Measurements from ENCODE around the gene COG5. TPM values are rescaled to one million over a fixed set of nuclear protein-coding genes. Genes with fewer than 3 reads are reported as not detected.

The COG5 gene
- total RNA-seq, 4 donors from 2014 or later = 39.7 to 143 (median 98.3) TPM

- intact Hi-C loops (cut with DNase I; ENCODE audit: low total_unique reads) = no loop called here
- Histone ChIP-seq H3K36me3 (no peaks in the 10 kb centered on the region), H3K4me3 (no peak overlapping the region), H3K27ac (peak overlapping the region; percentile 67 to 89), H3K4me1 (peaks cover 0 to 14% of the 10 kb centered on the region in 2 donors), H3K27me3 (no peaks in the 10 kb centered on the region), H3K9me3 (no peaks in the 10 kb centered on the region)
- no peak for TF ChIP-seq POLR2A (IDR thresholded peaks at IDR 0.05)
- no peak for TF ChIP-seq CTCF (IDR thresholded peaks at IDR 0.05)
- no peak for DNase-seq
Measured at GRCh38 chr7:107209565-107209964, 354.2 kb downstream of the COG5 start.

GRCh38 chr7:107208563-107208962, 355.2 kb downstream of the COG5 start:
- Histone ChIP-seq H3K4me3 (no peak overlapping the region), H3K27ac (peak overlapping the region; percentile 67 to 89), H3K4me1 (peaks cover 0 to 14% of the 10 kb centered on the region in 2 donors), H3K27me3 (no peaks in the 10 kb centered on the region), H3K9me3 (no peaks in the 10 kb centered on the region), H3K36me3 (no peaks in the 10 kb centered on the region)
- TF ChIP-seq CTCF (IDR thresholded peaks at IDR 0.05) (no peak), POLR2A (IDR thresholded peaks at IDR 0.05) (no peak)
- intact Hi-C loops (cut with DNase I; ENCODE audit: low total_unique reads) = no loop called here
- no peak for DNase-seq

- H3K4me3 ChIP-seq = no peak overlapping the region
- DNase-seq = no peak
- peaks cover 0 to 14% of the 10 kb centered on the region in 2 donors for H3K4me1 ChIP-seq
- H3K27ac ChIP-seq = peak overlapping the region; percentile 67 to 89
- H3K27me3 ChIP-seq = no peaks in the 10 kb centered on the region
- H3K9me3 ChIP-seq = no peaks in the 10 kb centered on the region
- H3K36me3 ChIP-seq = no peaks in the 10 kb centered on the region
- intact Hi-C loops (cut with DNase I; ENCODE audit: low total_unique reads) = no loop called here
- TF ChIP-seq POLR2A (IDR thresholded peaks at IDR 0.05) (no peak), CTCF (IDR thresholded peaks at IDR 0.05) (no peak)
Measured at GRCh38 chr7:107208024-107208521, 355.6 kb downstream of the COG5 start.

GRCh38 chr7:107207459-107207858, 356.3 kb downstream of the COG5 start:
- Histone ChIP-seq H3K4me3 (no peak overlapping the region), H3K27ac (peak overlapping the region; percentile 67 to 89), H3K4me1 (peaks cover 0 to 14% of the 10 kb centered on the region in 2 donors), H3K36me3 (no peaks in the 10 kb centered on the region), H3K27me3 (no peaks in the 10 kb centered on the region), H3K9me3 (no peaks in the 10 kb centered on the region)
- DNase-seq = no peak
- intact Hi-C loops (cut with DNase I; ENCODE audit: low total_unique reads) = no loop called here
- no peak for TF ChIP-seq POLR2A (IDR thresholded peaks at IDR 0.05)
- no peak for TF ChIP-seq CTCF (IDR thresholded peaks at IDR 0.05)

- H3K27me3 ChIP-seq = no peaks in the 10 kb centered on the region
- intact Hi-C loops (cut with DNase I; ENCODE audit: low total_unique reads) = no loop called here
- DNase-seq = no peak
- H3K27ac ChIP-seq = peak overlapping the region; percentile 67 to 89
- H3K9me3 ChIP-seq = no peaks in the 10 kb centered on the region
- no peak for TF ChIP-seq CTCF (IDR thresholded peaks at IDR 0.05)
- no peak for TF ChIP-seq POLR2A (IDR thresholded peaks at IDR 0.05)
- no peak overlapping the region for H3K4me3 ChIP-seq
- no peaks in the 10 kb centered on the region for H3K36me3 ChIP-seq
- H3K4me1 ChIP-seq = peaks cover 0 to 14% of the 10 kb centered on the region in 2 donors
Measured at GRCh38 chr7:107206706-107207105, 357.0 kb downstream of the COG5 start.
